K562 (cell line): ENCODE data around the gene FN3KRP. TPM values are rescaled to one million over a fixed set of nuclear protein-coding genes. Genes with fewer than 3 reads are reported as not detected.

Experiments used
- DIDO1 ChIP-seq: fragments of 450-650 bp; IDR thresholded peaks from 2 replicates; pipeline ENCODE4 v1.6.1; 2016; ENCODE audit warnings: low read depth, missing biosample characterization, missing genetic modification characterization
- EGR1 ChIP-seq: fragments of 450-650 bp; conservative IDR thresholded peaks from 2 replicates; pipeline ENCODE4 v1.6.1; 2017; ENCODE audit warnings: mild to moderate bottlenecking
- HNRNPUL1 ChIP-seq: fragments of 200-400 bp; formaldehyde crosslinking; IDR thresholded peaks from 2 replicates; pipeline ENCODE4 v1.6.1; 2017; ENCODE audit warnings: low read length
- IRF2 ChIP-seq: sonication (generic); formaldehyde crosslinking; IDR thresholded peaks from 2 replicates; pipeline ENCODE4 v1.8.1; 2022; ENCODE audit warnings: mild to moderate bottlenecking, missing genetic modification reagents
- RBM34 ChIP-seq: fragments of 200-400 bp; formaldehyde crosslinking; IDR thresholded peaks from 2 replicates; pipeline ENCODE4 v1.6.1; 2018; ENCODE audit warnings: low read length, borderline replicate concordance; ENCODE audit not compliant: insufficient read depth
- SIN3B ChIP-seq: fragments of 450-650 bp; IDR thresholded peaks from 2 replicates; pipeline ENCODE4 v1.6.1; 2017; ENCODE audit warnings: low read depth, mild to moderate bottlenecking, moderate library complexity
- TAF15 ChIP-seq: fragments of 200-400 bp; formaldehyde crosslinking; IDR thresholded peaks from 2 replicates; pipeline ENCODE4 v1.6.1; 2017; ENCODE audit warnings: mild to moderate bottlenecking, low read depth, low read length, moderate library complexity
- TAF7 ChIP-seq: fragments of 450-650 bp; IDR thresholded peaks from 2 replicates; pipeline ENCODE4 v1.6.1; 2016; ENCODE audit warnings: missing genetic modification characterization, missing compliant biosample characterization
- TCFL5 ChIP-seq: fragments of 250-450 bp; sonication (Bioruptor Pico); conservative IDR thresholded peaks from 2 replicates; pipeline ENCODE4 v1.6.1; 2021; ENCODE audit warnings: mild to moderate bottlenecking, moderate library complexity, matching md5 sums
- THAP12 ChIP-seq: fragments of 250-450 bp; sonication (Bioruptor Pico); IDR thresholded peaks from 2 replicates; pipeline ENCODE4 v1.9.0; 2021; ENCODE audit warnings: mild to moderate bottlenecking, inconsistent platforms
- VEZF1 ChIP-seq: fragments of 200-800 bp; sonication (Bioruptor generic); IDR thresholded peaks from 2 replicates; pipeline ENCODE4 v1.6.1; 2017; ENCODE audit warnings: missing genetic modification characterization, missing compliant biosample characterization
- ZBTB11 ChIP-seq, 3 experiments: fragments of 200-800 bp in 1 of 3; fragments of 250-450 bp in 1 of 3; fragments of 450-650 bp in 1 of 3; sonication (Bioruptor Pico) in 1 of 3; sonication (Bioruptor generic) in 1 of 3; formaldehyde crosslinking in 1 of 3; IDR thresholded peaks; 2 replicates each; pipeline versions ENCODE4 v1.6.1 to v1.8.0; 2016 to 2022; ENCODE audit warnings: mild to moderate bottlenecking in 2 of 3, missing genetic modification characterization in 2 of 3, missing compliant biosample characterization in 1 of 3, moderate library complexity in 1 of 3
- ZNF12 ChIP-seq: sonication (generic); formaldehyde crosslinking; IDR thresholded peaks from 2 replicates; pipeline ENCODE4 v1.4.0; 2020; ENCODE audit warnings: mild to moderate bottlenecking, missing genetic modification reagents
- ZNF239 ChIP-seq: fragments of 250-450 bp; sonication (Bioruptor Pico); IDR thresholded peaks from 2 replicates; pipeline ENCODE4 v1.4.0; 2020; ENCODE audit warnings: mild to moderate bottlenecking
- ZNF431 ChIP-seq: sonication (generic); formaldehyde crosslinking; IDR thresholded peaks from 2 replicates; pipeline ENCODE4 v1.8.0; 2022; ENCODE audit warnings: mild to moderate bottlenecking, missing genetic modification reagents
- ZNF518B ChIP-seq: fragments of 250-450 bp; sonication (Bioruptor Pico); IDR thresholded peaks from 2 replicates; pipeline ENCODE4 v1.5.0; 2021; ENCODE audit warnings: mild to moderate bottlenecking, moderate library complexity
- polyA plus RNA-seq, 8 experiments: library from polyadenylated mRNA; depleted of rRNA in 4 of 8; stranded (reverse) in 5 of 8; unstranded in 3 of 8; fragments of >200 nt; fragmentation: Nextera tagmentation in 2 of 8; fragmentation: Illumina TruSeq in 1 of 8; extraction: Ambion mirVana in 2 of 8; extraction: Trizol in 1 of 8; gene quantifications; 2 replicates each; pipeline versions ENCODE4 v1.2.1 to v1.2.3, GENCODE V29; 2011 to 2014; ENCODE audit warnings: inconsistent platforms in 1 of 8, missing spikeins in 1 of 8
- total RNA-seq, 7 experiments: library from RNA; depleted of rRNA in 6 of 7; stranded (reverse); fragments of >200 nt in 6 of 7; fragmentation: Illumina TruSeq in 2 of 7; extraction: Trizol in 2 of 7; gene quantifications; 2 replicates each; pipeline versions ENCODE4 v1.2.1 to v1.2.3, GENCODE V29; 2011 to 2021; ENCODE audit warnings: low replicate concordance in 1 of 7

Gene FN3KRP
- total and polyA plus RNA-seq, 9 of the 15 experiments (the other 6 are each of a cell fraction or from before 2014, with no cell fraction given): 2.0 to 32.1 (median 24.9) TPM

DNA sequence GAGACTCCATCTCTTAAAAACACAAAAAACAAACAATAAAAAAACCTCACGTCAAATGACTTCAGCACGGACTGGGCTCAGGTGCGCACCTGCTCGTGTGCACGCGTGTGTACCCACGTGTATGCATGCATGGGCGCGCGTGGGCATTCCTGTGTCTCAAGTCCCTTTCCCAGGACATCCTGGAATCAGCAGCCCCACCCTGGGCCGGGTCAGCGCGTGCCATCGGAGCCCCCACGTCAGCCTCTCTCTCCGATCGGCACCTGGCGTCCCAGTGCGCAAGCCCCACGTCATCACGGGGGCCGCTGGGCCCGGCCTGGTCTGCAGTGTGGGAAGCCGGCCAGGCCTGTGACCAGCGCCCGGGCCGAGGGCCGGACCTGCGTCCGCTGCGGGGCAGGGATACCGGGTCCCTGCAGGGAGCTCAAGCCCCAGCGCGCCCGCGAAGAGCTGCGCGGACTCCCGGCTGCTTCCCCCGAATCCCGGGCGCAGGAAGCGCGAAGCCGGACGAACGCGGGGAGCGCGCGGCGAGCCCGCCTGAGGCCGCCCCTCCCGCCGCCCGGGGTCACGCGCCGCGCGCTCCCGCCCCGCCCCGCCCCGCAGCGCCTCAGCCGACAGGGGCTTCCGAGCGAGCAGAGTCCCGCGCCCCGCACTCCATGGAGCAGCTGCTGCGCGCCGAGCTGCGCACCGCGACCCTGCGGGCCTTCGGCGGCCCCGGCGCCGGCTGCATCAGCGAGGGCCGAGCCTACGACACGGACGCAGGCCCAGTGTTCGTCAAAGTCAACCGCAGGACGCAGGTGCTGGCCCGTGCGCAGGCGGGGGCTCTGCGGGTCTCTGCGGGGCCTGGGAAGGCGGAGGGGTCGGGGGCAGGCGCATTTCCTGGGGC is 18.7 kb downstream of the FN3KRP start, which contains the start of gene FN3K (continued):
- TF ChIP-seq THAP12 (CRISPR knock-in tag): no peak
- no peak; the same call in 1 of the 2 replicates for TF ChIP-seq ZNF431 (CRISPR knock-in tag)
- no peak for TF ChIP-seq ZNF239 (CRISPR knock-in tag)
- peak; percentile 50 for TF ChIP-seq SIN3B
- TF ChIP-seq ZNF518B (CRISPR knock-in tag): no peak
- no peak for TF ChIP-seq EGR1
- TF ChIP-seq TAF15: no peak
- TF ChIP-seq TAF7 (tag): no peak
- no peak for TF ChIP-seq DIDO1 (tag)
- no peak for TF ChIP-seq IRF2 (CRISPR knock-in tag)
- no peak for TF ChIP-seq HNRNPUL1
- peak; percentile 94 for TF ChIP-seq VEZF1 (CRISPR knock-in tag)
- no peak for TF ChIP-seq RBM34
- TF ChIP-seq ZNF12: peak; percentile 82; the same call in 1 of the 2 replicates
- TF ChIP-seq ZBTB11 (CRISPR knock-in tag; IDR thresholded peaks at IDR 0.05): peak in 1 of 3 experiments; percentile 71; a peak in 2 of 6 replicates
- TF ChIP-seq TCFL5 (CRISPR knock-in tag): no peak
